IPS-18c (cell line): ENCODE results near the gene PISD.

ENCODE experiments used
- H3K4me3 ChIP-seq: 2 replicates; pipeline ENCODE4 v1.7.0; 2013; ENCODE audit warnings: low read depth, mild to moderate bottlenecking, low read length, moderate library complexity; ENCODE audit not compliant: insufficient read depth
- H3K9me3 ChIP-seq: one replicate; pipeline ENCODE4 v1.6.1; 2013; ENCODE audit warnings: mild to moderate bottlenecking, low read length, moderate library complexity; ENCODE audit not compliant: control insufficient read depth, insufficient read depth

The PISD gene

GRCh38 chr22:31618057-31618456, 44.0 kb downstream of the PISD start:
- Histone ChIP-seq H3K9me3 (no peaks in the 10 kb centered on the region), H3K4me3 (no peak overlapping the region)

DNA sequence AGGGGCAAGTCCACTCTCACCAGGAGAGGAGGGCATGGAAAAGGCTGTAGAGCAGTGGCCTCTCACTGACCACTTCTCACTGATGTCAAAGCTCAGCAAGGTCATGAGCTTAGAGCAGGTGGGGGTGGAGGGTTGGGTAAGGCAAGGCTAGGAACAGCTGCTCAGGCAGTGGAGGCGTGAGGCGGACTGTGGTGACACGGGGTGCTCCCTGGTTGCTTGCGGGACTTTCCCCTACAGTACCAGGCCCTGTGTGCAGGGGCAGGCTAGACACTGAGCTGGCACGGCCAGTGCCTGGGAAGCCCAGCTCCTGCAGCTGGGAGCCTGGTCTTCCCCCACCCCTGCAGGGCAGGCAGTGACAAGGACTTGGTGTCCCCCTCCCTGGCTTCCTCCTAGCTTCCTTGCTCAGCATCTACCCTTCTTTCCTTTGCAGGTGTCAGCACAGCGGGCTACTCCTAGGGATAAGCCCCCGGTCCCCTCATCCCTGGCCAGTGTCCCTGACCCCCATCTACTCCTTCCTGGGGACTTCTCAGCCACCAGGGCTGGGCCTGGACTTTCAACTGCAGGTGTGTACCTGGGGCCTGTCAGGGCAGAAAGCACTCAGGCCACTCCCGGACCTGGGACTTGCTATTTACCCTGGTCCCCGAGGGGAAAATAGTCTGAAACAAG, 45.6 kb downstream of the PISD start:
- H3K4me3 ChIP-seq, result no peak overlapping the region
- H3K9me3 ChIP-seq, result no peaks in the 10 kb centered on the region

DNA sequence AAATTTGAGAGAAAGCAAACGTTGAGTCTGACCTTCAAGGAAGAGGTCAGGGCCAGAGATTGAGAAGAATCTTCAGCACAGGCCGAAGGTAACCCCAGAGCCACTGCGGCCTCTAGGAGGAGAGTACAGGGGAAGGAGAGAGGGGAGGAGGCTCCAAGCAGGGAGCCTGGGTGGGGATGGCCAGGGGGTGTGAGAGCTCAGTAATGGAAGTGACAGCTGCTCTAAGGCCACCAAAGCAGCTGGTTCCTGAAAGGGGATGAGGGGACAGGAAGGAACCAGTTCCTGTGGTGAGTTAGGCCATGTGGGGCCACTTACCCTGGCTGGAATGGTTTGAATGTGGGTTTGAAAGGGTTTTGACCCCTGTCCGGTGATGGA, 46.1 kb downstream of the PISD start:
- no peak overlapping the region for H3K4me3 ChIP-seq
- H3K9me3 ChIP-seq, result no peaks in the 10 kb centered on the region

DNA sequence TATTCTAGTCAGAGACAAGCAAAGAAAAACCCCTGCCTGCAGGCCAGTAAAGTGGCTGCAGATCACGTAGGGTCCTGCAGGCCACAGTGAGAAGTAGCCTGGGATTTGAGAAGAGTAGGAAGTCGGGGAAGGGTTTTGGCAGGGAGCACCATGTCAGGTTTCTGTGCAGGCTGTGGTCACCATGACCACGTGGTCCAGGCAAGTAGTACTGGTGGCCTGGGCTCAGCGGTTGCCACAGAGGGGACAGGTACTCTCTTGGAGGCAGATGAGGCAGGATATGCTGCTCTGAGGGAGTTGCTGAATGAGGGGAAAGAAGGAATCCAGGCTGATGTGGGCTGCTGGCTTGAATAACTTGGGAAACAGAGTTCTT, 46.5 kb downstream of the PISD start:
- Histone ChIP-seq H3K4me3 (no peak overlapping the region), H3K9me3 (no peaks in the 10 kb centered on the region)

DNA sequence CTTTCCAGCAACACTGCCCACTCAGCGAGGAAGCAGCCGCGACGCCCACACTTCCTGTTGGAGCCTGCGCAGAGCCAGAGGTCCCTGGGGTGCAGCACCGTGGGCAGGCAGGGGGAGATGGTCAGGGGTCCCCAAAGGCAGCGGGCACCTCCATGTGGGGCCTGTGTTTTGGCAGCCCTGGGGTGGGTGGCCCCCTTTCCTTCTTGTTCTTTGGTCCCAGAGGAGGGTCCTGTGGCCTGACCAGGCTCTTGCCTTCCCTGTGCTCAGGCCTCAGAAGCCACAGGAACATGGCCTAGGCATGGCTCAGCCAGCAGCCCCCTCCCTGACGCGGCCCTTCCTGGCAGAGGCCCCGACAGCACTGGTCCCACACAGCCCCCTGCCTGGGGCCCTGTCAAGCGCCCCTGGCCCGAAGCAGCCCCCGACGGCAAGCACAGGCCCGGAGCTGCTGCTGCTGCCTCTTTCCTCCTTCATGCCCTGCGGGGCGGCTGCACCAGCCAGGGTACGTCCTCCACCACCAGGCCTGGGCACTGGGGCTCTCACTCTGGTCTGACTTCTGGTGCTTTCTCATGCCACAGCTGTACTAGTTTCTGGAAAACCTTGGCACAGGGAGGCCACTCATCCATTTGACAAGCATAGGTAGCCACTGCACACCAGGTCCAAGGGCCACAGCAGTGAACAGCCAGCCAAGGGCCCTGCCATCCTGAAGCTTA, 47.1 kb downstream of the PISD start:
- H3K9me3 ChIP-seq, result no peaks in the 10 kb centered on the region
- no peak overlapping the region for H3K4me3 ChIP-seq

- Histone ChIP-seq H3K4me3 (no peak overlapping the region), H3K9me3 (no peaks in the 10 kb centered on the region)
Measured at GRCh38 chr22:31613904-31614296, 48.1 kb downstream of the PISD start.

GRCh38 chr22:31613286-31613903, 48.6 kb downstream of the PISD start:
- H3K4me3 ChIP-seq, result no peak overlapping the region
- H3K9me3 ChIP-seq, result no peaks in the 10 kb centered on the region

GRCh38 chr22:31612891-31613285, 49.1 kb downstream of the PISD start:
- H3K4me3 ChIP-seq, result no peak overlapping the region
- H3K9me3 ChIP-seq, result no peaks in the 10 kb centered on the region

GRCh38 chr22:31611061-31611760, 50.8 kb downstream of the PISD start:
- Histone ChIP-seq H3K4me3 (no peak overlapping the region), H3K9me3 (no peaks in the 10 kb centered on the region)

DNA sequence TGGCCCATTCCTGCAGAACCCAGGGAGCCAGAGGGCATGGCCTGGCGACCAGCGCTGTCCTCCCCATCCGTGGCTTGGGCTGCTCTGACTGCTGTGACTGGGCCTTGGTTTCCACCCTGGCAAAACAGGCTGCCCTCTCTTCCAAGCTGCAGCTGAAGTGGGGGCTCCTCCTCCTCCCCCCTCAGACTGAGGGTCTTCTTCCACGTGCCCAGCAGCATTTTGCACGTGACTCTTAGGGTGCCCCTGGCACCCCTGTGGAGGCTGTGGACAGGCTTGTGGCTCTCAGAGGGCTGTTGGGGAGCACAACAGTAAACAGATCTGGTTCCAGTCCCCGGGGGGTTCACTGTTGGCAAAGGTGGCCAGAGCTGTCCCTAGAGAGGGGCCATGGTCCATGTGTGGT, 51.4 kb downstream of the PISD start:
- Histone ChIP-seq H3K4me3 (no peak overlapping the region), H3K9me3 (no peaks in the 10 kb centered on the region)

- no peak overlapping the region for H3K4me3 ChIP-seq
Measured at GRCh38 chr22:31609716-31610115, 52.3 kb downstream of the PISD start.

DNA sequence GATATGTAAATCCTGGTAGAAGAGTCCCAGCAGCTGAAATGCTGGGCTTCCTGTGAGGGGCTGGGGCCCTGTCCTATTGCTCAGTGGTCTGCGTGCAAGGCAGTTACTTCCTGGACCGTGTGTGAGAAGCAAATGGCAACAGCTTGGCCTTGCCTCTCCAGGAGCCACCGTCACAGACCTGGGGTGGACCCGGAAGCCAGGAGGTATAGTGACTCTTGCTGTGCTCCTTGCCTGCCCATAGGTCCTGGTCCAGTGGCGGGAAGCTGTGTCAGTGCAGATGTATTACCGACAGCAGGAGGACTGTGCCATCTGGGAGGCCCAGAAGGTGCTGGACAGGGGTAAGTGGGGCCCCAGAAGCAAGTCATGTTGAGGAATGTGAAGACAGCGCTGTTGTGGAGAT, 54.3 kb downstream of the PISD start:
- Histone ChIP-seq H3K9me3 (no peaks in the 10 kb centered on the region), H3K4me3 (no peak overlapping the region)

More at GRCh38 chr22:31609716-31610115, 52.3 kb downstream of the PISD start:
- no peaks in the 10 kb centered on the region for H3K9me3 ChIP-seq

- Histone ChIP-seq H3K4me3 (no peak overlapping the region), H3K9me3 (no peaks in the 10 kb centered on the region)
Measured at GRCh38 chr22:31605851-31606585, 56.0 kb downstream of the PISD start.

DNA sequence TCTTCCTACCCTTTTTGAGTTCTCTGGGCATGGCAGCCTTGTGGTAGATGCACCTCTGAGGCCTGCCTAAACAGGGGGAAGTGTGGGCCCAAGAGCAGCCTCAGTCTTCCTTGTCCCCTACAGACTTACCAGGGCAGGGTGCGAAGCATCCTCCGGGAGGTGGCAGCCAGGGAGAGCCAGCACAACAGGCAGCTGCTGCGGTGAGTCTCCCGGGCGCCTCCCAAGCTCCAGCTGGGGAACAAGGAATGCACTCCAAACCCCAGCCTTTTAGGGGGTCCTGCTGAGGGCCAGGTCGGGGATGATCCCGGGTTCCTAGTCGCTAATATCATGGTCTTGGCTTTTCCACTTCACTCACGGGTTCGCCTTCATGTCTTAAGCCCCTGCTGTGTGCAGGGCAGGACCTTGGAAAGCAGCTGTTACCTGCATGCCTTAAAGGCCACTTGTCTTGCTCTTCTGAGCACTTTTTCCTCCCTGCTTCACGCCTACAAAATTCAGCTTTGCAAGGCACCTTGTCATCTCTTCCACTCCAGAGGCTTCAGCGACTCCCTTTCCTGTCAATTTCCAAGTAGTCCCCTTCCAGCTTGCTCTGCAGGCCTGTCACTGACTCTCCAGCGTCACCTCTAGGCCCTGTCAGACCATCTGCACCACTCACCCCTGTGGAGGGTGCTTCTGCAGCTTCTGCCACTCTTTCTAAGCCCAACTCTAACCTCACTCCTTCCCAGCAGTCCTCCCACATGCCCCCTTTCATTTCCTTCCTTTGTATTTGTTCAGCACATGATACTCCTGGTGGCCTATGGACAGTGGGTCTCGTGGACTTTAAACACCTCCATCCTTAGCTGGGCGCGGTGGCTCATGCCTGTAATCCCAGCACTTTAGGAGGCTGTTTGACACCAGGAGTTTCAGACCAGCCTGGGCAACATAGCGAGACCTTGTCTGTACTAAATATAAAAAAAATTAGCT, 57.0 kb downstream of the PISD start:
- Histone ChIP-seq H3K9me3 (no peaks in the 10 kb centered on the region), H3K4me3 (no peak overlapping the region)

DNA sequence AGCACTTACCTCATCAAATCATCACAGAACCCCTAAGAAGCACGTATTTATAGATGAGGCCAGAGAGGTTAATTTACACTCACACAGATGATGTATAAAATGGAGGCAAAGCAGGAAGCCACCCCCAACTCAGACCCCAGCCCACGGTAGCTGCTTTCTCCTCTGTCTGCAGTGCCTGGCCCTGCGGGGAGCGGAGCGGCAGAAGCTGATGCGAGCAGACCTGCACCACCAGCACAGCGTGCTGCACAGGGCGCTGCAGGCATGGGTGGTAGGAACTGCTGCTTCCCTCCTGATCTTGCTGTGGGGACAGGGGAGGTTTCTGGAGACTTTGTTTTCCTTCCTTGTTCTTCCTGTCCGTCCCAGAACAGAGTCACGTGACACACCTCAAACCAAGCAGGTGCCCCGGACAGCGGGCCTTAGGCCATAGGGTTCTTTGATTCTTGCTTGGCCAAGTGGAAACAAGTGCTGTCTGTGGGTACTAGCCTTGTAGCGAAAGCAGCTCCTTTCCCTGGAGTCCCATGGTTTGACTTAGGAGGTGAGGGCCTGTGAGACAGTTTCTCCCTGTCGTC, 57.8 kb downstream of the PISD start:
- H3K9me3 ChIP-seq, result no peaks in the 10 kb centered on the region
- no peak overlapping the region for H3K4me3 ChIP-seq

- Histone ChIP-seq H3K4me3 (no peak overlapping the region), H3K9me3 (no peaks in the 10 kb centered on the region)
Measured at GRCh38 chr22:31603574-31603973, 58.4 kb downstream of the PISD start.
